WERI-Rb-1 (cell line): ENCODE data around the gene FBXO10.
A peak's percentile ranks its signal among the peaks of the same experiment; 100 is the strongest.
"Not testable (repeated sequence)": the region's sequence is repeated elsewhere in the genome, so short reads cannot be mapped to it uniquely, and the experiment has no call there.

Experiments used
- DNase-seq: peaks from one replicate; pipeline ENCODE4 v3.0.0-alpha.2; 2020
- H3K27ac ChIP-seq: fragments of 250-450 bp; sonication (Bioruptor Pico); 2 replicates; pipeline ENCODE4 v1.5.1; 2020; ENCODE audit warnings: mild to moderate bottlenecking, moderate library complexity
- H3K27me3 ChIP-seq: fragments of 250-450 bp; sonication (Bioruptor Pico); 2 replicates; pipeline ENCODE4 v1.5.1; 2021; ENCODE audit warnings: mild to moderate bottlenecking, low read depth, moderate library complexity; ENCODE audit not compliant: insufficient read depth, severe bottlenecking
- H3K36me3 ChIP-seq: fragments of 250-450 bp; sonication (Bioruptor Pico); 2 replicates; pipeline ENCODE4 v1.5.1; 2020; ENCODE audit warnings: mild to moderate bottlenecking, moderate library complexity
- H3K4me3 ChIP-seq: 2 replicates; pipeline ENCODE4 v1.5.1; 2011; ENCODE audit warnings: low read depth, mild to moderate bottlenecking, control low read depth, low read length
- H3K9me3 ChIP-seq: fragments of 250-450 bp; sonication (Bioruptor Pico); 2 replicates; pipeline ENCODE4 v1.5.1; 2021; ENCODE audit warnings: mild to moderate bottlenecking, moderate library complexity; ENCODE audit not compliant: severe bottlenecking
- CTCF ChIP-seq: IDR thresholded peaks from 2 replicates; pipeline ENCODE4 v1.5.1; 2011; ENCODE audit warnings: low read depth, mild to moderate bottlenecking, control low read depth, inconsistent platforms, low read length

Gene FBXO10

GRCh38 chr9:37511016-37512010 is 64.9 kb downstream of the FBXO10 start:
- peak; percentile 69 for DNase-seq
- peak; percentile 62 for TF ChIP-seq CTCF

GRCh38 chr9:37510053-37510452 is 66.1 kb downstream of the FBXO10 start:
- not testable (repeated sequence) for H3K27me3 ChIP-seq, H3K9me3 ChIP-seq, H3K4me3 ChIP-seq, DNase-seq, H3K27ac ChIP-seq
- peaks cover 79% of the 10 kb centered on the region for H3K36me3 ChIP-seq

More at GRCh38 chr9:37511016-37512010, 64.9 kb downstream of the FBXO10 start:
- Histone ChIP-seq H3K27ac (no peak overlapping the region), H3K27me3 (no peaks in the 10 kb centered on the region), H3K36me3 (peaks cover 85% of the 10 kb centered on the region), H3K9me3 (no peaks in the 10 kb centered on the region), H3K4me3 (no peak overlapping the region)

- TF ChIP-seq CTCF: no peak
Observed at GRCh38 chr9:37509536-37509935, 66.6 kb downstream of the FBXO10 start.

GRCh38 chr9:37508834-37509206 is 67.4 kb downstream of the FBXO10 start:
- DNase-seq: no peak
- TF ChIP-seq CTCF: no peak
- no peak overlapping the region for H3K27ac ChIP-seq
- peaks cover 79% of the 10 kb centered on the region for H3K36me3 ChIP-seq
- no peaks in the 10 kb centered on the region for H3K27me3 ChIP-seq
- no peak overlapping the region for H3K4me3 ChIP-seq
- no peaks in the 10 kb centered on the region for H3K9me3 ChIP-seq

More at GRCh38 chr9:37509536-37509935, 66.6 kb downstream of the FBXO10 start:
- DNase-seq: no peak
- Histone ChIP-seq H3K4me3 (no peak overlapping the region), H3K27me3 (no peaks in the 10 kb centered on the region), H3K27ac (no peak overlapping the region), H3K9me3 (no peaks in the 10 kb centered on the region), H3K36me3 (peaks cover 77% of the 10 kb centered on the region)

- H3K9me3 ChIP-seq: no peaks in the 10 kb centered on the region
- no peaks in the 10 kb centered on the region for H3K27me3 ChIP-seq
- no peak for TF ChIP-seq CTCF
- H3K36me3 ChIP-seq: peaks cover 79% of the 10 kb centered on the region
- no peak overlapping the region for H3K4me3 ChIP-seq
- no peak overlapping the region for H3K27ac ChIP-seq
- no peak for DNase-seq
Observed at GRCh38 chr9:37508135-37508833, 67.9 kb downstream of the FBXO10 start.

GRCh38 chr9:37507566-37508134 is 68.5 kb downstream of the FBXO10 start:
- peaks cover 79% of the 10 kb centered on the region for H3K36me3 ChIP-seq
- TF ChIP-seq CTCF: no peak
- no peak for DNase-seq
- no peaks in the 10 kb centered on the region for H3K9me3 ChIP-seq
- no peak overlapping the region for H3K4me3 ChIP-seq
- no peak overlapping the region for H3K27ac ChIP-seq
- H3K27me3 ChIP-seq: no peaks in the 10 kb centered on the region
